Karpas-422 (cell line): ENCODE data around the gene JAGN1. TPM values are rescaled to one million over a fixed set of nuclear protein-coding genes. Genes with fewer than 3 reads are reported as not detected.

Experiments
- DNase-seq: peaks from one replicate; pipeline ENCODE4 v3.0.0-alpha.2; 2015
- H2AFZ ChIP-seq: fragments of 200-600 bp; sonication (generic); 2 replicates; pipeline ENCODE4 v1.6.1; 2014; ENCODE audit warnings: antibody characterized with exemption, low read length, mixed read lengths
- H3K27ac ChIP-seq: fragments of 200-600 bp; sonication (generic); 2 replicates; pipeline ENCODE4 v1.5.1; 2014; ENCODE audit warnings: mild to moderate bottlenecking, low read length, moderate library complexity
- H3K27me3 ChIP-seq: fragments of 200-600 bp; sonication (generic); 2 replicates; pipeline ENCODE4 v1.6.1; 2014; ENCODE audit warnings: low read length, mixed read lengths
- H3K36me3 ChIP-seq: fragments of 200-600 bp; sonication (generic); 2 replicates; pipeline ENCODE4 v1.6.1; 2014; ENCODE audit warnings: low read length, mixed read lengths; ENCODE audit not compliant: insufficient read depth
- H3K4me1 ChIP-seq: fragments of 200-600 bp; sonication (generic); 2 replicates; pipeline ENCODE4 v1.6.1; 2014; ENCODE audit warnings: mild to moderate bottlenecking, low read length, mixed read lengths
- H3K4me2 ChIP-seq: fragments of 200-600 bp; sonication (generic); 2 replicates; pipeline ENCODE4 v1.6.1; 2014; ENCODE audit warnings: low read length, low read depth, mild to moderate bottlenecking; ENCODE audit not compliant: poor library complexity, severe bottlenecking
- H3K4me3 ChIP-seq: fragments of 200-600 bp; sonication (generic); 2 replicates; pipeline ENCODE4 v1.5.1; 2014; ENCODE audit warnings: mild to moderate bottlenecking, antibody characterized with exemption, low read length, mixed read lengths
- H3K79me2 ChIP-seq: fragments of 200-600 bp; sonication (generic); 2 replicates; pipeline ENCODE4 v1.6.1; 2014; ENCODE audit warnings: mild to moderate bottlenecking, low read length, mixed read lengths
- H3K9ac ChIP-seq: fragments of 200-600 bp; sonication (generic); 2 replicates; pipeline ENCODE4 v1.6.0; 2014; ENCODE audit warnings: low read length
- H3K9me2 ChIP-seq: fragments of 200-600 bp; sonication (generic), shearing (Covaris generic); replicated peaks from 2 replicates; pipeline ENCODE4 v1.6.0; 2014; ENCODE audit warnings: mild to moderate bottlenecking, low read length, moderate library complexity; ENCODE audit not compliant: insufficient read depth
- H3K9me3 ChIP-seq: fragments of 300-700, 200-600 bp; sonication (generic); 2 replicates; pipeline ENCODE4 v1.6.1; 2014; ENCODE audit warnings: low read length, mixed read lengths
- H4K20me1 ChIP-seq: fragments of 200-600 bp; sonication (generic); 2 replicates; pipeline ENCODE4 v1.6.1; 2014; ENCODE audit warnings: mild to moderate bottlenecking, antibody characterized with exemption, low read length, low read depth; ENCODE audit not compliant: insufficient read depth
- total RNA-seq: library from RNA; depleted of rRNA; stranded (reverse); fragments of >200 nt; shearing (Covaris generic); gene quantifications from 2 replicates; pipeline ENCODE4 v1.2.3, GENCODE V29; 2014; ENCODE audit warnings: low replicate concordance

JAGN1 gene
- total RNA-seq, 1 experiment from 2014 or later = 39.2 TPM

GRCh38 chr3:9903904-9904303 lies 13.5 kb downstream of the JAGN1 start:
- no peak overlapping the region for H2AFZ ChIP-seq
- H3K36me3 ChIP-seq = no peaks in the 10 kb centered on the region
- H3K4me2 ChIP-seq = no peak overlapping the region
- no peak overlapping the region for H3K27ac ChIP-seq
- no peak overlapping the region for H3K4me3 ChIP-seq
- no peaks in the 10 kb centered on the region for H3K9me3 ChIP-seq
- H4K20me1 ChIP-seq = no peaks in the 10 kb centered on the region
- H3K9me2 ChIP-seq = no peaks in the 10 kb centered on the region
- no peaks in the 10 kb centered on the region for H3K27me3 ChIP-seq
- H3K79me2 ChIP-seq = no peaks in the 10 kb centered on the region
- no peaks in the 10 kb centered on the region for H3K4me1 ChIP-seq
- H3K9ac ChIP-seq = no peak overlapping the region
- no peak for DNase-seq

GRCh38 chr3:9906480-9906879 lies 16.1 kb downstream of the JAGN1 start:
- Histone ChIP-seq H3K4me3 (no peak overlapping the region), H3K9me3 (no peaks in the 10 kb centered on the region), H3K36me3 (no peaks in the 10 kb centered on the region), H3K4me1 (no peaks in the 10 kb centered on the region), H3K27me3 (no peaks in the 10 kb centered on the region), H3K9me2 (no peaks in the 10 kb centered on the region), H2AFZ (no peak overlapping the region), H3K4me2 (no peak overlapping the region), H3K79me2 (no peaks in the 10 kb centered on the region), H3K9ac (no peak overlapping the region), H4K20me1 (no peaks in the 10 kb centered on the region), H3K27ac (no peak overlapping the region)
- no peak for DNase-seq

- H3K4me1 ChIP-seq = no peaks in the 10 kb centered on the region
- no peak overlapping the region for H3K27ac ChIP-seq
- no peaks in the 10 kb centered on the region for H4K20me1 ChIP-seq
- no peak for DNase-seq
- no peak overlapping the region for H3K4me3 ChIP-seq
- no peaks in the 10 kb centered on the region for H3K9me2 ChIP-seq
- H2AFZ ChIP-seq = no peak overlapping the region
- no peaks in the 10 kb centered on the region for H3K36me3 ChIP-seq
- no peaks in the 10 kb centered on the region for H3K27me3 ChIP-seq
- H3K9ac ChIP-seq = no peak overlapping the region
- no peaks in the 10 kb centered on the region for H3K9me3 ChIP-seq
- H3K79me2 ChIP-seq = no peaks in the 10 kb centered on the region
- H3K4me2 ChIP-seq = no peak overlapping the region
Measured at GRCh38 chr3:9908286-9908685, 17.9 kb downstream of the JAGN1 start.

- Histone ChIP-seq H3K9me3 (no peaks in the 10 kb centered on the region), H3K4me1 (no peaks in the 10 kb centered on the region), H3K27me3 (no peaks in the 10 kb centered on the region), H3K27ac (no peak overlapping the region), H4K20me1 (no peaks in the 10 kb centered on the region), H3K9ac (no peak overlapping the region), H2AFZ (no peak overlapping the region), H3K4me2 (no peak overlapping the region), H3K36me3 (no peaks in the 10 kb centered on the region), H3K9me2 (no peaks in the 10 kb centered on the region), H3K4me3 (no peak overlapping the region), H3K79me2 (no peaks in the 10 kb centered on the region)
- DNase-seq = no peak
Measured at GRCh38 chr3:9909221-9910013, 19.0 kb downstream of the JAGN1 start.

GRCh38 chr3:9911863-9912262 lies 21.5 kb downstream of the JAGN1 start:
- Histone ChIP-seq H3K4me1 (no peaks in the 10 kb centered on the region), H4K20me1 (no peaks in the 10 kb centered on the region), H3K27ac (no peak overlapping the region), H3K27me3 (no peaks in the 10 kb centered on the region), H3K4me3 (no peak overlapping the region), H3K9ac (no peak overlapping the region), H3K36me3 (no peaks in the 10 kb centered on the region), H3K79me2 (no peaks in the 10 kb centered on the region), H3K4me2 (no peak overlapping the region), H3K9me3 (no peaks in the 10 kb centered on the region), H3K9me2 (no peaks in the 10 kb centered on the region), H2AFZ (no peak overlapping the region)
- no peak for DNase-seq

- Histone ChIP-seq H2AFZ (no peak overlapping the region), H3K9me2 (no peaks in the 10 kb centered on the region), H3K9me3 (no peaks in the 10 kb centered on the region), H3K27me3 (no peaks in the 10 kb centered on the region), H3K4me1 (no peaks in the 10 kb centered on the region), H3K4me2 (no peak overlapping the region), H3K36me3 (no peaks in the 10 kb centered on the region), H3K9ac (no peak overlapping the region), H4K20me1 (no peaks in the 10 kb centered on the region), H3K27ac (no peak overlapping the region), H3K79me2 (no peaks in the 10 kb centered on the region), H3K4me3 (no peak overlapping the region)
- DNase-seq = no peak
Measured at GRCh38 chr3:9912294-9912935, 22.0 kb downstream of the JAGN1 start.

- Histone ChIP-seq H3K4me2 (no peak overlapping the region), H3K9ac (no peak overlapping the region), H3K4me1 (no peaks in the 10 kb centered on the region), H3K79me2 (no peaks in the 10 kb centered on the region), H3K4me3 (no peak overlapping the region), H3K36me3 (no peaks in the 10 kb centered on the region), H3K27ac (no peak overlapping the region), H4K20me1 (no peaks in the 10 kb centered on the region), H3K27me3 (no peaks in the 10 kb centered on the region), H3K9me3 (no peaks in the 10 kb centered on the region), H2AFZ (no peak overlapping the region), H3K9me2 (no peaks in the 10 kb centered on the region)
- no peak for DNase-seq
Measured at GRCh38 chr3:9913601-9914000, 23.2 kb downstream of the JAGN1 start.

GRCh38 chr3:9914011-9914410 lies 23.6 kb downstream of the JAGN1 start:
- Histone ChIP-seq H3K9ac (no peak overlapping the region), H2AFZ (no peak overlapping the region), H3K79me2 (no peaks in the 10 kb centered on the region), H3K9me3 (no peaks in the 10 kb centered on the region), H3K36me3 (no peaks in the 10 kb centered on the region), H3K4me2 (no peak overlapping the region), H3K9me2 (no peaks in the 10 kb centered on the region), H3K27me3 (no peaks in the 10 kb centered on the region), H3K4me3 (no peak overlapping the region), H3K4me1 (no peaks in the 10 kb centered on the region), H3K27ac (no peak overlapping the region), H4K20me1 (no peaks in the 10 kb centered on the region)
- DNase-seq = peak; percentile 35
